ENCODE data around the gene ARMC9. TPM values are rescaled to one million over a fixed set of nuclear protein-coding genes. Genes with fewer than 3 reads are reported as not detected.

ARMC9 gene
- total and polyA plus RNA-seq, 2 of the 13 experiments (the other 11 are each of a cell fraction or from before 2014, with no cell fraction given): 9.1 to 12.8 TPM

DNA sequence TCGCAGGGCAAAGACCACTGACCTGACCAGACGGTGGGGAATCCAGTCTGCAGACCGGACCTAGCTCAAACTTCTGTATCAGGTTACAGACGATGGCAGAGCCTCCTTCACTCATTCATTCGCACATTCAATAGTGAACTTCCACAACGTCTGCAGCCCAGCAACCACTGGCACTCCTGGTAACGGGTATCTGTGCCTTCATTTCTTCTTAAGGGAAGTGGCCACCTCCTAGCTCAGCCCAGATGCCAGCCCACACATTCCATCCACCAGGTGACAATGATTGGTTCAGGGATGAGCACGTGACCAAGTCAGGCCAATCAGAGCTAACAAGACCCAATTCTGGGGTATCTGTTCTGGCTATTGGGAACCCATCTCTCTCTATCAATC lies 15.9 kb upstream of the ARMC9 start (continued):
- TF ChIP-seq, protein P1, sequence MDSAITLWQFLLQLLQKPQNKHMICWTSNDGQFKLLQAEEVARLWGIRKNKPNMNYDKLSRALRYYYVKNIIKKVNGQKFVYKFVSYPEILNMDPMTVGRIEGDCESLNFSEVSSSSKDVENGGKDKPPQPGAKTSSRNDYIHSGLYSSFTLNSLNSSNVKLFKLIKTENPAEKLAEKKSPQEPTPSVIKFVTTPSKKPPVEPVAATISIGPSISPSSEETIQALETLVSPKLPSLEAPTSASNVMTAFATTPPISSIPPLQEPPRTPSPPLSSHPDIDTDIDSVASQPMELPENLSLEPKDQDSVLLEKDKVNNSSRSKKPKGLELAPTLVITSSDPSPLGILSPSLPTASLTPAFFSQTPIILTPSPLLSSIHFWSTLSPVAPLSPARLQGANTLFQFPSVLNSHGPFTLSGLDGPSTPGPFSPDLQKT (CRISPR knock-in tag; IDR thresholded peaks at IDR 0.05; ENCODE audit: borderline replicate concordance): no peak
- TF ChIP-seq PRPF4 (IDR thresholded peaks at IDR 0.05; ENCODE audit: low read depth, low read length, poor library complexity, severe bottlenecking) (no peak), RAD51 (IDR thresholded peaks at IDR 0.05; ENCODE audit: borderline replicate concordance) (peak; percentile 65), KLF16 (CRISPR knock-in tag; IDR thresholded peaks at IDR 0.05) (no peak), NFYB (CRISPR knock-in tag; IDR thresholded peaks at IDR 0.05) (peak; percentile 82), SRF (IDR thresholded peaks at IDR 0.05; ENCODE audit: low read depth, low read length) (no peak), CENPX (CRISPR knock-in tag; IDR thresholded peaks at IDR 0.05) (no peak), SIN3B (IDR thresholded peaks at IDR 0.05; ENCODE audit: low read length) (no peak), ELF1 (CRISPR knock-in tag; IDR thresholded peaks at IDR 0.05) (no peak)
- TF ChIP-seq, protein P2, sequence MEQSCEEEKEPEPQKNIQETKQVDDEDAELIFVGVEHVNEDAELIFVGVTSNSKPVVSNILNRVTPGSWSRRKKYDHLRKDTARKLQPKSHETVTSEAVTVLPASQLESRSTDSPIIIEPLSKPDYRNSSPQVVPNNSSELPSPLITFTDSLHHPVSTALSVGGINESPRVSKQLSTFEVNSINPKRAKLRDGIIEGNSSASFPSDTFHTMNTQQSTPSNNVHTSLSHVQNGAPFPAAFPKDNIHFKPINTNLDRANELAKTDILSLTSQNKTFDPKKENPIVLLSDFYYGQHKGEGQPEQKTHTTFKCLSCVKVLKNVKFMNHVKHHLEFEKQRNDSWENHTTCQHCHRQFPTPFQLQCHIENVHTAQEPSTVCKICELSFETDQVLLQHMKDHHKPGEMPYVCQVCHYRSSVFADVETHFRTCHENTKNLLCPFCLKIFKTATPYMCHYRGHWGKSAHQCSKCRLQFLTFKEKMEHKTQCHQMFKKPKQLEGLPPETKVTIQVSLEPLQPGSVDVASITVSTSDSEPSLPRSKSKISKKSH (CRISPR knock-in tag; IDR thresholded peaks at IDR 0.05; ENCODE audit: borderline replicate concordance): no peak

DNA sequence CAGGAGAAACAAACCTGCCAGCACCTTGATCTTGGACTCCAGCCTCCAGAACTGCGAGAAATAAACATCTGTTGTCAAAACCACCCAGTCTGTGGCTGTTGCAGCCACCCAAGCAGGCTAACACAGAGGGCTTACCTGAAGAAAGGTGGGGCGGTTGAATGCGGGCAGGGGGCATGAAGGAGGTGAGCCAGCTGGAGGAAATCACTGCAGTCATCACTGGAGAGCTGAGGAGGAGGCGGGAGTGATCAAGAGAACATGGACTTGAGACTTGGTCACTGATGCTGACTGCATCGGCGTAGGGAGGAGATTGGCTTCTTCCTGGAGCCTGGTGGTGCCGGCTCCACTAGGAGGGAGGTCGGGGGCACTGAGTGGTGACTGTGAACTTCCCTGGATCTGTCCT lies 14.6 kb upstream of the ARMC9 start:
- Histone ChIP-seq H3K27me3 (ENCODE audit: control insufficient read depth in 1 of 2, insufficient read depth in 2 of 2, low read length in 2 of 2) (no peaks in the 10 kb centered on the region; a peak in 1 of 5 replicates), H3K9ac (ENCODE audit: insufficient read depth, low read depth, low read length) (no peak overlapping the region), H2AFZ (ENCODE audit: low read length) (no peak overlapping the region), H3K27ac (ENCODE audit: extremely low read length, insufficient read depth, low read length) (no peak overlapping the region), H3K4me2 (ENCODE audit: low read depth, low read length) (no peak overlapping the region), H3K4me3 (replicated peaks in 1 of 3; ENCODE audit: insufficient read depth in 1 of 3, low read depth in 2 of 3, low read length in 3 of 3) (no peak overlapping the region), H3K79me2 (ENCODE audit: insufficient read depth, low read length) (no peaks in the 10 kb centered on the region), H4K20me1 (ENCODE audit: insufficient read depth, low read length) (no peaks in the 10 kb centered on the region), H3K4me1 (ENCODE audit: insufficient read depth, low read length) (peaks cover 58% of the 10 kb centered on the region), H3K9me3 (ENCODE audit: low read length) (no peaks in the 10 kb centered on the region), H3K36me3 (replicated peaks in 1 of 2; ENCODE audit: control insufficient read depth in 1 of 2, insufficient read depth in 2 of 2, low read length in 2 of 2) (no peaks in the 10 kb centered on the region)
- no TSS peak for BruUV-seq (replicated peaks)
- FAIRE-seq (no peak), ATAC-seq (no peak), DNase-seq (ENCODE audit: low spot score) (no peak)
- in situ Hi-C loops (cut with HindIII; ENCODE audit: extremely low pct_ligation_motif_present, low pct_unique_long_range_greater_than_20kb): no loop called here
- TF ChIP-seq ZNF224 (CRISPR knock-in tag; IDR thresholded peaks at IDR 0.05) (no peak), ZNF343 (CRISPR knock-in tag; IDR thresholded peaks at IDR 0.05) (no peak), TCF7L2 (IDR thresholded peaks at IDR 0.05; ENCODE audit: low read depth, low read length) (no peak), ZNF839 (CRISPR knock-in tag; IDR thresholded peaks at IDR 0.05; ENCODE audit: borderline replicate concordance) (no peak), PLRG1 (conservative IDR thresholded peaks at IDR 0.05) (no peak), TOE1 (CRISPR knock-in tag; IDR thresholded peaks at IDR 0.05) (no peak), ZFP36 (IDR thresholded peaks at IDR 0.05; ENCODE audit: borderline replicate concordance, low read depth, low read length, partially characterized antibody) (no peak)
- TF ChIP-seq, protein P3, sequence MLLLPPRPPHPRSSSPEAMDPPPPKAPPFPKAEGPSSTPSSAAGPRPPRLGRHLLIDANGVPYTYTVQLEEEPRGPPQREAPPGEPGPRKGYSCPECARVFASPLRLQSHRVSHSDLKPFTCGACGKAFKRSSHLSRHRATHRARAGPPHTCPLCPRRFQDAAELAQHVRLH (CRISPR knock-in tag; IDR thresholded peaks at IDR 0.05; ENCODE audit: borderline replicate concordance, low read depth): no peak
- intact Hi-C loops (cut with micrococcal nuclease; ENCODE audit: unreplicated experiment): no loop called here
- ChIA-PET POLR2A (no interaction called here), CTCF (ENCODE audit: low intra/inter-chr PET ratio, low total read pairs) (no interaction called here)
- WGBS (ENCODE audit: low lambda C conversion rate): 61% methylated on average over 8 of the region's 8 CpGs

All from HepG2 (cell line).